Fibroblast of pulmonary artery (primary cell): ENCODE data around the gene SYTL2.
"Not testable (repeated sequence)": the region's sequence is repeated elsewhere in the genome, so short reads cannot be mapped to it uniquely, and the experiment has no call there.

Source experiments
- DNase-seq: peaks from one replicate; pipeline ENCODE4 v3.0.0-alpha.2; 2010; ENCODE audit warnings: low read depth
- H3K4me3 ChIP-seq: replicated peaks from 2 replicates; pipeline ENCODE4 v1.5.1; 2011; ENCODE audit warnings: low read depth, mild to moderate bottlenecking, control low read depth, low read length, moderate library complexity
- TF ChIP-seq, protein P1 (sequence below): IDR thresholded peaks from 2 replicates; pipeline ENCODE4 v1.5.1; 2011; ENCODE audit warnings: mild to moderate bottlenecking, control low read depth, low read length, inconsistent platforms; ENCODE audit errors: missing control alignments

Gene SYTL2

GRCh38 chr11:85672105-85672902 is 138.6 kb downstream of the SYTL2 start:
- H3K4me3 ChIP-seq: no peak overlapping the region
- TF ChIP-seq, protein P1, sequence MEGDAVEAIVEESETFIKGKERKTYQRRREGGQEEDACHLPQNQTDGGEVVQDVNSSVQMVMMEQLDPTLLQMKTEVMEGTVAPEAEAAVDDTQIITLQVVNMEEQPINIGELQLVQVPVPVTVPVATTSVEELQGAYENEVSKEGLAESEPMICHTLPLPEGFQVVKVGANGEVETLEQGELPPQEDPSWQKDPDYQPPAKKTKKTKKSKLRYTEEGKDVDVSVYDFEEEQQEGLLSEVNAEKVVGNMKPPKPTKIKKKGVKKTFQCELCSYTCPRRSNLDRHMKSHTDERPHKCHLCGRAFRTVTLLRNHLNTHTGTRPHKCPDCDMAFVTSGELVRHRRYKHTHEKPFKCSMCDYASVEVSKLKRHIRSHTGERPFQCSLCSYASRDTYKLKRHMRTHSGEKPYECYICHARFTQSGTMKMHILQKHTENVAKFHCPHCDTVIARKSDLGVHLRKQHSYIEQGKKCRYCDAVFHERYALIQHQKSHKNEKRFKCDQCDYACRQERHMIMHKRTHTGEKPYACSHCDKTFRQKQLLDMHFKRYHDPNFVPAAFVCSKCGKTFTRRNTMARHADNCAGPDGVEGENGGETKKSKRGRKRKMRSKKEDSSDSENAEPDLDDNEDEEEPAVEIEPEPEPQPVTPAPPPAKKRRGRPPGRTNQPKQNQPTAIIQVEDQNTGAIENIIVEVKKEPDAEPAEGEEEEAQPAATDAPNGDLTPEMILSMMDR: no peak
- DNase-seq: no peak

GRCh38 chr11:85670949-85671663 is 139.8 kb downstream of the SYTL2 start:
- not testable (repeated sequence) for DNase-seq, H3K4me3 ChIP-seq

- TF ChIP-seq, protein P1: no peak
These were observed 142.8 kb downstream of the SYTL2 start for GRCh38 chr11:85668157-85668556.

GRCh38 chr11:85666687-85667086 is 144.3 kb downstream of the SYTL2 start:
- TF ChIP-seq, protein P1: no peak
- no peak overlapping the region for H3K4me3 ChIP-seq
- DNase-seq: no peak

More at GRCh38 chr11:85668157-85668556, 142.8 kb downstream of the SYTL2 start:
- no peak for DNase-seq
- H3K4me3 ChIP-seq: no peak overlapping the region

DNA sequence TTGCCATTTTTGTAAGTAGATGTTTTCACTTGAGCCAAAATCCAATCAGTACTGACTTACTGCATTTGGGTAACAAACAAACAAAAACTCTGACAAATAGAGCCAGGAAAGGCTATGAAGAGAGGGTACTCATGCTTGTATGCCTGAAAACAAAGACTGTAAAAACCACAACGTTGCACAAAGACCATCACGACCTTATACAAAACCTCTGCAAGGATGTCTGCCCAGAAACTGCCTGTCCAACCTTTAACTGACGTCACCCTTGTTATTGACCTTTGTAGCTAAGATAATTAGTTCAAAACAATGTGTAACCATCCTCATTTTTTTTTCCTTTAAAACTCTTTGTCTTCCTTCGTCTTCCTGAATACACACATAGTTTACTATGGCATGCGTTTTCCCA is 145.2 kb downstream of the SYTL2 start:
- no peak for DNase-seq
- H3K4me3 ChIP-seq: no peak overlapping the region

DNA sequence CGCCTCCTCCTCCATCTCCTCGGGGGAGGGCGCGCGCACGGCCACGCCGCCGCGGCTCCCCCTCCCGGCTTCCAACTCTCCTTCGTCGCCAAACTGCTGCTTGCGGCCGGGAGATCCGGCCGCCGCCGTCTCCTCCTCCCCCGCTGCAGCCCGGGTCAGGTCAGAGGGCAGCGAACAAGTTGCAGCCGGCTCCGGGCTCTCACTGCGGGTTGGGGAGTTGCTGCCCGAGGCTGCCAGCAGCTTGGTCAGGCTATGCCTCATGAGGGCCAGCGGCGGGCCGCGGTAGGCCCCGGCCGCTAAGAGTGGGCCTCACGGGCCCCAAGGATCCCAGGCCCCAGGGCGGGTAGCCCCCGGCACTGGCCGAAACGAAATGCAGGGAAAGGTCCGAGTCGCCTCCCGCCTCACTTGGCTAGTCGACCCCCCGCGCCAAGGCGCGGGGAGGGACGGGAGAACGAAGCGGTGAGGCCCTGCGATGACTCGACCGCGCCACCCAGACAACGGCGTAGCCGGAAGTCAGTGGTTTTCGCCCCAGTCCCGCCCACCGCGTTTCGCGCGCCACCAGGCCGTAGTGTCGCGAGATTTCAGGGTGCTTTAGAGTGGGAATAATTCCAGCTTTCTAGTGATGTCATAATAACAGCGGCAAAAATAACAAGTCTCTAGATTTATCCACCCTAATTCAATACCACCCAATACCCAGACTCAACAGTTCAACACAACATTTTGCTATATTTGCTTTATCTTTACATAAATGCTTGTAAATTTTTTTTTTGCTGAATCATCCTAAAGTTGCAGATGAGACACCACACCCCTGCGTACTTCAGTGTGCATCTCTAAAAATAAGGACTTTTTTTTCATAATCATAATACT is 146.1 kb downstream of the SYTL2 start, which contains the start of gene CREBZF:
CREBZF (minus strand) TSS at position 515 of the 867 bp plus-strand sequence; CDS start at position 261, 254 bp downstream.
- DNase-seq: peak; percentile 96
- H3K4me3 ChIP-seq: peak within 1 kb of the TSS; percentile 79
- TF ChIP-seq, protein P1: no peak

More for the DNA sequence above, 145.2 kb downstream of the SYTL2 start:
- TF ChIP-seq, protein P1: no peak
